Measurements from ENCODE around the gene TXNRD2. TPM values are rescaled to one million over a fixed set of nuclear protein-coding genes. Genes with fewer than 3 reads are reported as not detected.

Gene TXNRD2
- total RNA-seq, 1 donor from 2014 or later = 22.9 TPM

GRCh38 chr22:19867617-19868016, 74.0 kb downstream of the TXNRD2 start:
- Mint-ChIP-seq H3K4me1 (peaks cover 12% of the 10 kb centered on the region), H3K4me3 (no peak overlapping the region), H3K36me3 (no peaks in the 10 kb centered on the region), H3K9me3 (no peaks in the 10 kb centered on the region), H3K27ac (no peak overlapping the region), H3K27me3 (ENCODE audit: low read depth) (no peaks in the 10 kb centered on the region)
- no peak for DNase-seq (ENCODE audit: low spot score in 2 of 2, unreplicated experiment in 2 of 2)
- TF ChIP-seq CTCF (IDR thresholded peaks at IDR 0.05; ENCODE audit: unreplicated experiment) = no peak

GRCh38 chr22:19866665-19867009, 75.0 kb downstream of the TXNRD2 start:
- Mint-ChIP-seq H3K4me1 (peaks cover 12% of the 10 kb centered on the region), H3K27ac (no peak overlapping the region), H3K36me3 (peaks cover 2% of the 10 kb centered on the region), H3K4me3 (no peak overlapping the region), H3K27me3 (ENCODE audit: low read depth) (no peaks in the 10 kb centered on the region), H3K9me3 (no peaks in the 10 kb centered on the region)
- no peak for TF ChIP-seq CTCF (IDR thresholded peaks at IDR 0.05; ENCODE audit: unreplicated experiment)
- DNase-seq (ENCODE audit: low spot score in 2 of 2, unreplicated experiment in 2 of 2) = no peak

DNA sequence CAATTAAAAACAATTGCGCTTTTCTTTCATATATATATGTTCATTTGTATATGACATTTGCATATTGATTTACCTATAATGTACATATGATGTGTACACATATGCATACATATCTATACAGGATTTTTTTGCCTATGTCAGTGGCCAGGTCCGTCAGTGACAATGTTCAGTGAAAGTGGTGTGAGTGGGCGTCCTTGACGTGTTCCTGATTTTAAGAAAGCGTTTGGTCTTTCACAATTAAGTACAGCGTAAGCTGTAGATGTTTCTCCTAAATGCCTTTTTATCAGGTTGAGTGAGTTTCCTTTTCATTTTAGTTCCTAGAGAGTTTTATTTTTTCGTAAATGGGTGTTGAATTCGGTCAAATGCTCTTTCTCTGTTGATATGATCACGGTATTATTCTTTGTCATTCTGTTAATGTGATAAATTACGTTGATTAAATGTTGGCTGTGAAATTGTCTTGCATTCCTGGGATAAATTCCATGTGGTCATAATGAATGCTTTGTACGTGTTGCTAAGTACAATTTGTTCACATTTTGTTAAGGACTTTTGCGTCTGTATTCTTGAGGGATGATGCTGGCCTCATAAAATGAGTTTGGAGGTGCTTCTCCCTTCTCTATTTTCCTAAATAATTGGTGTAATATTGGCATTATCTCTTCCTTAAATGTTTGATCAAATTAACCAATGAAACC, 76.3 kb downstream of the TXNRD2 start:
- Mint-ChIP-seq H3K4me1 (peaks cover 12% of the 10 kb centered on the region), H3K27ac (peak overlapping the region; percentile 35), H3K27me3 (ENCODE audit: low read depth) (no peaks in the 10 kb centered on the region), H3K4me3 (no peak overlapping the region), H3K36me3 (peaks cover 5% of the 10 kb centered on the region), H3K9me3 (no peaks in the 10 kb centered on the region)
- DNase-seq (ENCODE audit: low spot score in 2 of 2, unreplicated experiment in 2 of 2) = no peak
- no peak for TF ChIP-seq CTCF (IDR thresholded peaks at IDR 0.05; ENCODE audit: unreplicated experiment)

DNA sequence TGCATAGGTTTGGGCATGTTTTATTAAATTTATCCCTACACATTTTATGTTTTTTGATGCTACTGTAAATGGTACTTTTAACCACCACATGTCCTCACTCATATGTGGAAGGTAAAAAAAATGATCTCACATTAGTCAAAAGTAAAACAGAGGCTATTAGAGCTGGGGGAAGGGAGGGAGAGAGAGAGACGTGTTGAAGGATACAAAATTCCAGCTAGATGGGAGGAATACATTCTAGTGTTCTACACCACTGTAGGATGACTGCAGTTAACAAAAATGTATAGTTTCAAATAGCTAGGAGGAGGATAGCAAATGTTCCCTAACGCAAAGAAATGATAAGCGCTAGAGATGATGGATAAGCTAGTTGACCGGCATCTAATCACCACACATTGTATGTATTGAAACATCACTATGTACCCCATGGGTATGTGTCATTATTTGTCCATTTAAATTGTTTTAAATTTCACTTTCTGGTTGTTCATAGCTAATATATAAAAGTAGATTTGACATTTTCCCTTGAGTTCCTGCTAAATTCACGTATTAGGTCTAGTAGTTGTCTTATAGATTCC, 77.0 kb downstream of the TXNRD2 start:
- no peak for TF ChIP-seq CTCF (IDR thresholded peaks at IDR 0.05; ENCODE audit: unreplicated experiment)
- Mint-ChIP-seq H3K36me3 (peaks cover 5% of the 10 kb centered on the region), H3K9me3 (peaks cover 3% of the 10 kb centered on the region), H3K27ac (peak overlapping the region; percentile 11), H3K4me1 (peaks cover 12% of the 10 kb centered on the region), H3K27me3 (ENCODE audit: low read depth) (no peaks in the 10 kb centered on the region), H3K4me3 (no peak overlapping the region)
- no peak for DNase-seq (ENCODE audit: low spot score in 2 of 2, unreplicated experiment in 2 of 2)

DNA sequence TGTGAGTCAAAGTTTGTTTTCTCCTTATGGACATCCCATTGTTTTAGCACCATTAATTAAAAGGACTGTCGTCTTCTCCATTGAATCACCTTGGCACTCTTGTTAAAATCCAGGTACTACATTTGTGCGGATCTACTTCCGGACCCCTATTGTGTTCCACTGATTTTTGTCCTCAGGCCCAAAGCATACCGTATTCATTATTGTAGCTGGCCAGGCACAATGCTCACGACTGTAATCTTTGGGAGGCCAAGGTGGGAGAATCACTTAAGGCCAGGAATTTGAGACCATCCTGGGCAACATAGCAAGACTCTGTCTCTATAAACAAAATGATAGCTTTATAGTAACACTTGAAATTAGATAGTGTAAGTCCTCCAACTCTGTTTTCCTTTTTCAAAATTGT, 78.0 kb downstream of the TXNRD2 start:
- Mint-ChIP-seq H3K4me1 (peaks cover 12% of the 10 kb centered on the region), H3K9me3 (peaks cover 5% of the 10 kb centered on the region), H3K27me3 (ENCODE audit: low read depth) (no peaks in the 10 kb centered on the region), H3K4me3 (no peak overlapping the region), H3K36me3 (peaks cover 5% of the 10 kb centered on the region), H3K27ac (no peak overlapping the region)
- no peak for DNase-seq (ENCODE audit: low spot score in 2 of 2, unreplicated experiment in 2 of 2)
- TF ChIP-seq CTCF (IDR thresholded peaks at IDR 0.05; ENCODE audit: unreplicated experiment) = no peak
